Measurements from ENCODE around the gene RNF151.

DNA sequence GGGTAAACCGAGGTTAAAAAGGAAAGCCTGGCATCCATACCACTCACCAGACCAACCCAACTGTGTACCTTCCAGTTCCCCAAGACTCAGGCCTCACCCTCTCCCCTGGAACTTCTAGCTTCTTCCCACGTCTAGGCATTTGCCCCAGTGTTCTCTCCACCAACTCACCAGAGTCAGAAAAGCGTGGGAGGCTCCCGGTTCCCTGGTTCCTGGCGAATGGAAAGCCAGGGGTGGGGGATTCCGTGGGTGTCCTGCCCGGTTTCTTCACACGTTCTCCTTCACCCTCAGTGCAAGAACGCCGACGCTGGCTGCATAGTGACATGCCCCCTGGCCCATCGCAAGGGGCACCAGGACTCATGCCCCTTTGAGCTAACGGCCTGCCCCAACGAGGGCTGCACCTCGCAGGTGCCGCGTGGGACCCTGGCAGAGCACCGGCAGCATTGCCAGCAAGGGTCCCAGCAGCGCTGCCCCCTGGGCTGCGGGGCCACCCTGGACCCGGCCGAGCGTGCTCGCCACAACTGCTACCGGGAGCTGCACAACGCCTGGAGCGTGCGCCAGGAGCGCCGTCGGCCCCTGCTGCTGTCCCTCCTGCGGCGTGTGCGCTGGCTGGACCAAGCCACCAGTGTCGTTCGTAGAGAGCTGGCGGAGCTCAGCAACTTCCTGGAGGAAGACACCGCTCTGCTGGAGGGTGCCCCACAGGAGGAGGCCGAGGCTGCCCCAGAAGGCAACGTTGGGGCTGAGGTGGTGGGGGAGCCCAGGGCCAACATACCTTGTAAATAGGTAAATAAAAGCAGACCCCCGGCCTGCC is 1.7 kb downstream of the RNF151 start:
- TF ChIP-seq, protein P1, sequence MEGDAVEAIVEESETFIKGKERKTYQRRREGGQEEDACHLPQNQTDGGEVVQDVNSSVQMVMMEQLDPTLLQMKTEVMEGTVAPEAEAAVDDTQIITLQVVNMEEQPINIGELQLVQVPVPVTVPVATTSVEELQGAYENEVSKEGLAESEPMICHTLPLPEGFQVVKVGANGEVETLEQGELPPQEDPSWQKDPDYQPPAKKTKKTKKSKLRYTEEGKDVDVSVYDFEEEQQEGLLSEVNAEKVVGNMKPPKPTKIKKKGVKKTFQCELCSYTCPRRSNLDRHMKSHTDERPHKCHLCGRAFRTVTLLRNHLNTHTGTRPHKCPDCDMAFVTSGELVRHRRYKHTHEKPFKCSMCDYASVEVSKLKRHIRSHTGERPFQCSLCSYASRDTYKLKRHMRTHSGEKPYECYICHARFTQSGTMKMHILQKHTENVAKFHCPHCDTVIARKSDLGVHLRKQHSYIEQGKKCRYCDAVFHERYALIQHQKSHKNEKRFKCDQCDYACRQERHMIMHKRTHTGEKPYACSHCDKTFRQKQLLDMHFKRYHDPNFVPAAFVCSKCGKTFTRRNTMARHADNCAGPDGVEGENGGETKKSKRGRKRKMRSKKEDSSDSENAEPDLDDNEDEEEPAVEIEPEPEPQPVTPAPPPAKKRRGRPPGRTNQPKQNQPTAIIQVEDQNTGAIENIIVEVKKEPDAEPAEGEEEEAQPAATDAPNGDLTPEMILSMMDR (conservative IDR thresholded peaks at IDR 0.05; ENCODE audit: low read length) = no peak
- no peak for TF ChIP-seq EZH2phosphoT487 (IDR thresholded peaks at IDR 0.05; ENCODE audit: borderline replicate concordance)
